NK-92 (cell line): ENCODE data around the gene CNTNAP5.

Source experiments
- DNase-seq: peaks from one replicate; lab custom pipeline; 2025; ENCODE audit not compliant: unreplicated experiment; lab: John Stamatoyannopoulos, UW

The CNTNAP5 gene

DNA sequence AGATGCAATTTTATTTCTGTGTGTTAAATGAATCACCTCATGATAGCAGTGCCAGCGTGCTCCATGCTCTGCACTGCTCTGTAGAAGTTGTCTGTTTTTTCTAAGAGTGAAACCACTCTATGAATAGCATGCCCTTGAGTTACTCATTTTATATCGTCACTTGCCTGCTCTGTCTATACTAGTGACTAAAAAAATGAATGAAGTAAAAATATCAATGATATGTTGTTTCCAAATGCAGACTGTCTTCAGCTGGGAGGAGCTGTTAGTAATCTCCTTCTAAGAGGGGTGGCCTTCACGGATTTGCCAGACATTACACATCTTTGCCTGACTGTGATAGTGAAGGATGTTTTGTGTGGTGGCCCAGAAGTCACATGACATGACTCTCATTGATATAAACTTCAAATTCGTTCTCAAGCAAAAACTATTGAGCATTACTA lies 852.1 kb downstream of the CNTNAP5 start:
- no peak for DNase-seq

- no peak for DNase-seq
Observed at GRCh38 chr2:124879640-124880039, 854.6 kb downstream of the CNTNAP5 start.

DNA sequence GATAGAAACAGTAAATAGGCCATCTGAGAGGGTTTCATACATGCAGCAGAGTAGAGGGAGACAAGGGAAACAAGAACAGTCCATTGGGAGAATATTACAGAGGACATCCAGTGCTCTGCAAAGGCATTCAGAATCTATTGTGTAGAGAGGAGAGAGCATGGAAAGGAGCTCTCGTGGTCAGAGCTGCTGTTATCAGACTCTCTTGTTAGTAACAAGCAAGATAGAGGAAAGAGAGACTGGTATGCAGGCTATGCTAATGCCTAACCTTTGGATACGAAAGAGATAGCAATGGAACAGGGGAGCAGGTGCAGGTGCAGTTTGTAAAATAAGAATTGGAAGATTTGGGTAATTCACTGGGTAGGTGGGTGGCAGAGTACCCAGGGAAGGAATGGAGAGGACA lies 855.9 kb downstream of the CNTNAP5 start:
- no peak for DNase-seq

DNA sequence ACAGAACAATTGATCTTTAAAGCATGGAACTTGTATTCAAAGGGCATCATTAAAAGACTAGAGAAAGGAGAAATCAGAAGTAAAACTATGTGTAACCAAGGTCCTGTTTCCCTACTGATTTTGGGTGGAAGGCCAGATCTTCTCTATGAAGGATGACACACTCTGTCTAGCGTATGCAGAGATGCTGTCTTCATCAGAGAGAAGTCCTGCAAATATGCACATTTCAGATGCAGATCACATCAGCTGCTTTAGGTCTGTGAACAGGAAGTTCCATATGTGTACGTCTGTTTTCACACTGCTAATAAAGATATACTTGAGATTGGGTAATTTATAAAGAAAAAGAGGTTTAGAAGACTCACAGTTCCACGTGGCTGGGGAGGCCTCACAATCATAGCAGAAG lies 857.3 kb downstream of the CNTNAP5 start:
- no peak for DNase-seq

DNA sequence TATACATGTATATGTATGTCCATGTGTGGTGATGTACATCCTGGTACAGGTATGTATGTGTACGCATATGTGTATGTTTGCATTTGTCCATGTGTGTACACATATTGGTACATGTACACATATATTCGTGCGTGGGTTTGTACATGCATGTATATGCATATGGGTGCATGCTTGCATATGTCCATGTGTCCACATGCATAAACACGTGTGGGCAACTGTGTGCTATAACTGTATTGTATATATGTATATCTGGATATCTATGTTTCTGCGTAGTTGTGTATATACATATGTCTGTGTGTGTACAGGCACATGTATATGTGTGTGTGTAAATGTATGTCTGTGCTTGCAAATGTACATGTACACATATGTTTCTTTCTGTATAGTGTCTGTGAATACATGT lies 858.5 kb downstream of the CNTNAP5 start:
- DNase-seq, result no peak

DNA sequence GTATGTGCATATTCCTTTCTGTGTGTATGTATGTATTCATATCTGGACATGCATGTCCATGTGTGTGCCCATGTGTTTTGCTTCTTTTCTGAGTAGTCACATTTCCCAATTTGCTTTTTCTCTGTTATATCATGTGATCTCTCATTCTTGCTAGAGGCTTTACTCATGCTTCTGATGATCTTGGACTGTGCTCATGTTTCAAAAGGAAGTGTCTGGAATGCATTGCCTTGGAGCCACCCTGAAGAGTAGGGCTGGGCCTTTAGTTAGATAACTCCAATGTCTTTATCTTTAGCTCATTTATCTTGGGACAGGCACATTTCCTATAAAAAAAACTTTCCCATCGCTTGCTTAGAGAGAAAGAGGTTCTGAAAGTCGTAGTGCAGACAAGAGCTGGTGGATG lies 859.2 kb downstream of the CNTNAP5 start:
- DNase-seq, result no peak

DNA sequence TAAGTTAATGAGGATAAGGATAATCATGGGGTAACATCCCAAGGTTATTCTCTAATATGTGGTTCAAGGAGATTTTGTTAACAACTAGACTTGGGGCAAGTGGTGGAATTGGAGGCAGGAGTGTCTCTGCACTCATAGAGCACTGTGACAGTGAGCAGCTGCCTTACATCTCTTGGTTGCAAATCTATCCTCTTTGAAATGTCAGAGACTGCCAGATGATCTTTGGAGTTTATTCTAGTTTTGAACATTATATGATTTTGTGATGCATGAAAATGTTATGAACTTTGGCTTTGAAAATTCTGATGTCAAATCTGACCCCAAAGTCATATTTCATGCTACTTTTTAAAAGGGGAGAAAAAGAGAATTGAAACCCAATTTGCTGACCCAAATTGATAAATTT lies 861.1 kb downstream of the CNTNAP5 start:
- DNase-seq, result no peak

- no peak for DNase-seq
Observed at GRCh38 chr2:124887466-124887865, 862.4 kb downstream of the CNTNAP5 start.

DNA sequence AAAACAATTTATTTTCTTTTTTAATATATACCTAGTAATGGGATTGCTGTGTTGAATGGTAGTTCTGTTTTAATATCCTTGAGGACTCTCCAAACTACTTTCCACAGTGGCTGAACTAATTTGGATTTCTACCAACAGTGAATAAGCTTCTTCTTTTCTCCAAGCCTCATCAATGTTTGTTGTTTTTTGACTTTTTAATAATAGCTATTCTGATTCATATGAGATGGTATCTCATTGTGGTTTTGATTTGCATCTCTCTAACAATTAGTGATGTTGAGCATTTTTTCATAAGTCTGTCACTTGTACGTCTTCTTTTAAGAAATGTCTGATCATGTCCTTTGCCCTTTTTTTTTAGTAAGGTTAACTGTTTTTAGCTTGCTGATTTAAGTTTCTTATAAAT lies 863.3 kb downstream of the CNTNAP5 start:
- DNase-seq, result no peak

DNA sequence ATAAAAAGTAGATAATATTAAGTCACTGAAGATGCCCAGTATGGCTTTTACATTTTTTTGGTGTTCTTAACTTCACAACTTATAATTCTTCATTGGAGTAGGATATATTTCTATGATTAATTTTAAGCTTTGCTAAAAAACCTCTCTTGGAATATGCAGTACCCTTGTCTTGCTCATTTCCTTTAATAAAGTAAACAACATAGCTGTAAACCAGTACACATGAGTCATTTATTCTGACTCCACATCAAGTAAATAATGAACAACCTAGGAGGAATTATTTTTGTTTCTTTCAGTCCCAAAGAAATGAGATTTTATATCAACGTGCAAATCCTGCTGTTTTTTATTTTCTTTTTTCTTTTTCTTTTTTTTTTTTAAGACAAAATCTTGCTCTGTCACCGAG lies 869.1 kb downstream of the CNTNAP5 start:
- DNase-seq, result no peak

GRCh38 chr2:124898827-124899226 lies 873.7 kb downstream of the CNTNAP5 start:
- no peak for DNase-seq

DNA sequence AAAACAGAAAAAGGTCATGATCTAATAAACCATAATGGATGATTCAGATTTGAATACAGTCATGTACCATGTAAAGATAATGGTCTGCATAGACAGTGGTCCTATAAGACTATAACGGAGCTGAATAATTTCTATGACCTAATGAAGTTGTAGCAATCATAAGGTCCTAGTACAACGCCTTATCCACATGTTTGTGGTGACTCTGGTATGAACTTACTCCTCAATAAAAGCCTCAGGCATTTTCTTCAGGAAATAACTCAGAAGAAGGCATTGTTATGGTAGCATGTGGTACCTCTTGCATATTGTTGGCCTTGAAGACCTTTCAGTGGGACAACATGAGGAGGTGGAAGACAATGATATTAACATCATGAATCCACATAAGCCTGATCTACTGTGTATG lies 883.3 kb downstream of the CNTNAP5 start:
- DNase-seq, result no peak

GRCh38 chr2:124911560-124911959 lies 886.5 kb downstream of the CNTNAP5 start:
- no peak for DNase-seq

GRCh38 chr2:124913868-124914267 lies 888.8 kb downstream of the CNTNAP5 start:
- DNase-seq, result no peak

GRCh38 chr2:124915567-124915966 lies 890.5 kb downstream of the CNTNAP5 start:
- DNase-seq, result no peak

- DNase-seq, result no peak
Observed at GRCh38 chr2:124919296-124919695, 894.2 kb downstream of the CNTNAP5 start.

- DNase-seq, result no peak
Observed at GRCh38 chr2:124920448-124920847, 895.4 kb downstream of the CNTNAP5 start.

- no peak for DNase-seq
Observed at GRCh38 chr2:124921191-124921590, 896.1 kb downstream of the CNTNAP5 start.

- no peak for DNase-seq
Observed at GRCh38 chr2:124923097-124923496, 898.0 kb downstream of the CNTNAP5 start.

GRCh38 chr2:124933883-124934282 lies 908.8 kb downstream of the CNTNAP5 start:
- DNase-seq, result no peak

DNA sequence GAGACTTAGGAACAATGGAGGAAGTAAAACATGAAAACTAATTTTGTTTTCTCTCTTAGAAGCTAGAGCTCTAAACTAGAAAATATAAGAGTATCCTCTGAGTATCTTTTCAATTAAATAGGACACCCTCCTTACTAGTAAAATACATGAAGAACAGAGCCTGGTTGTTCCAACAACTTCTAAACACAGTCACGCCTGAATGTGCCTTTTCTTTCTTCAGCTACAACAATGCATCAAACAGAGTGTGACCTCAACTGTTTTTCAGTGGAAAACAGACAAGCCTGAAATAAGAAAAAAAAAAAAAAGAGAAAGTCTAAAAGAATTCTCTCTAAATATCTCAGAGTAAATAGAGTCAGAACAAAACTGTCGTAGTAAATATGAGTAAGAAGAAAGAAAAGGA lies 928.8 kb downstream of the CNTNAP5 start:
- DNase-seq, result no peak

GRCh38 chr2:124959581-124959980 lies 934.5 kb downstream of the CNTNAP5 start:
- no peak for DNase-seq

DNA sequence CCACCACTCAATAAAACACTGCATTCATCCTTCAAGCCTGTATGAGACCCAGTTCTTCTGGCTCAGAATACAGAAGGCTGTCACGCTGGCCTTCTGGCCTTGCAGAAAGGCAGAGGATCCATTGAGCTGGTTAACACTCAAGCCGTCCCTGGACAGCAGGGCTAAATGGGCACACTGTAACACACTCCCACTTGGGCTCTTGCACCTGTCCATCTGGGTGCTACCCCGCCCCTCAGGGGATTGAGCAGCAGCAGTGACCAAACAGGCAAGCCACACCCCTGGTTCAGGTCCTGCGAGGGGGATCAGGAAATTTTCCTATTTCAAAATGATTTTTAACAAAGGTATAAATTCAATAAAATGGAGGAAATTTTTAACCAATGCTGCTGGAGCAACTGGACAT lies 936.0 kb downstream of the CNTNAP5 start:
- no peak for DNase-seq
